ENCODE results near the gene RPTOR.

The RPTOR gene

GRCh38 chr17:80511222-80512180 lies 33.1 kb upstream of the RPTOR start:
- ChIA-PET CTCF (no interaction called here), POLR2A (no interaction called here)
- no peak overlapping the region for H3K4me3 ChIP-seq (ENCODE audit: low read depth, low read length)
- TF ChIP-seq CTCF (IDR thresholded peaks at IDR 0.05; ENCODE audit: insufficient read depth, low read length, missing control alignments): no peak
- DNase-seq (ENCODE audit: low read depth, low spot score): no peak

- CTCF ChIA-PET: no interaction called here
- POLR2A ChIA-PET: no interaction called here
- DNase-seq (ENCODE audit: low read depth, low spot score): no peak
- TF ChIP-seq CTCF (IDR thresholded peaks at IDR 0.05; ENCODE audit: insufficient read depth, low read length, missing control alignments): no peak
- no peak overlapping the region for H3K4me3 ChIP-seq (ENCODE audit: low read depth, low read length)
Measured at GRCh38 chr17:80512233-80512632, 32.4 kb upstream of the RPTOR start.

GRCh38 chr17:80513201-80513600 lies 31.4 kb upstream of the RPTOR start:
- CTCF ChIA-PET: no interaction called here
- POLR2A ChIA-PET: no interaction called here
- TF ChIP-seq CTCF (IDR thresholded peaks at IDR 0.05; ENCODE audit: insufficient read depth, low read length, missing control alignments): no peak
- DNase-seq (ENCODE audit: low read depth, low spot score): no peak
- H3K4me3 ChIP-seq (ENCODE audit: low read depth, low read length): no peak overlapping the region

- CTCF ChIA-PET: interaction anchor here (2.0 kb wide), 1 partner anchor 45 kb away, joined by 4 read pairs; no protein-coding TSS in a partner anchor
- no peak overlapping the region for H3K4me3 ChIP-seq (ENCODE audit: low read depth, low read length)
- DNase-seq (ENCODE audit: low read depth, low spot score): peak; percentile 58
- no peak for TF ChIP-seq CTCF (IDR thresholded peaks at IDR 0.05; ENCODE audit: insufficient read depth, low read length, missing control alignments)
- POLR2A ChIA-PET: no interaction called here
Measured at GRCh38 chr17:80513892-80514291, 30.7 kb upstream of the RPTOR start.

- TF ChIP-seq CTCF (IDR thresholded peaks at IDR 0.05; ENCODE audit: insufficient read depth, low read length, missing control alignments): no peak
- POLR2A ChIA-PET: no interaction called here
- H3K4me3 ChIP-seq (ENCODE audit: low read depth, low read length): no peak overlapping the region
- CTCF ChIA-PET: interaction anchor here (0.9 kb wide), 1 partner anchor 59 kb away, joined by 3 read pairs; no protein-coding TSS in a partner anchor
- DNase-seq (ENCODE audit: low read depth, low spot score): no peak
Measured at GRCh38 chr17:80516171-80516932, 28.3 kb upstream of the RPTOR start.

GRCh38 chr17:80517641-80518040 lies 27.0 kb upstream of the RPTOR start:
- no peak for TF ChIP-seq CTCF (IDR thresholded peaks at IDR 0.05; ENCODE audit: insufficient read depth, low read length, missing control alignments)
- POLR2A ChIA-PET: no interaction called here
- H3K4me3 ChIP-seq (ENCODE audit: low read depth, low read length): no peak overlapping the region
- CTCF ChIA-PET: no interaction called here
- DNase-seq (ENCODE audit: low read depth, low spot score): no peak
